SW 1271 (cell line): ENCODE data around the gene HNF1B.
"Not testable (repeated sequence)": the region's sequence is repeated elsewhere in the genome, so short reads cannot be mapped to it uniquely, and the experiment has no call there.

Source experiments
- DNase-seq, 2 experiments: peaks; one replicate each; lab custom pipeline; 2025; lab: John Stamatoyannopoulos, UW

The HNF1B gene

GRCh38 chr17:37701496-37701898 is 43.4 kb downstream of the HNF1B start:
- DNase-seq, result no peak

- no peak for DNase-seq
These were observed 44.0 kb downstream of the HNF1B start for GRCh38 chr17:37700881-37701280.

GRCh38 chr17:37699285-37699973 is 45.4 kb downstream of the HNF1B start:
- no peak for DNase-seq

- DNase-seq, result no peak
These were observed 46.0 kb downstream of the HNF1B start for GRCh38 chr17:37698911-37699255.

- no peak for DNase-seq
These were observed 46.5 kb downstream of the HNF1B start for GRCh38 chr17:37698132-37698910.

GRCh38 chr17:37697381-37697780 is 47.5 kb downstream of the HNF1B start:
- no peak for DNase-seq

- DNase-seq, result no peak
These were observed 48.5 kb downstream of the HNF1B start for GRCh38 chr17:37696366-37696765.

- no peak for DNase-seq
These were observed 49.1 kb downstream of the HNF1B start for GRCh38 chr17:37695726-37696125.

- DNase-seq, result no peak
These were observed 50.1 kb downstream of the HNF1B start for GRCh38 chr17:37694734-37695133.

- DNase-seq, result no peak
These were observed 51.5 kb downstream of the HNF1B start for GRCh38 chr17:37693328-37693727.

- no peak for DNase-seq
These were observed 53.1 kb downstream of the HNF1B start for GRCh38 chr17:37691807-37692206.

GRCh38 chr17:37689317-37689716 is 55.5 kb downstream of the HNF1B start:
- no peak for DNase-seq

- no peak for DNase-seq
These were observed 61.3 kb downstream of the HNF1B start for GRCh38 chr17:37683454-37683984.

GRCh38 chr17:37682007-37682406 is 62.9 kb downstream of the HNF1B start:
- DNase-seq, result no peak

GRCh38 chr17:37679995-37680394 is 64.9 kb downstream of the HNF1B start:
- not testable (repeated sequence) for DNase-seq

- no peak for DNase-seq
These were observed 66.8 kb downstream of the HNF1B start for GRCh38 chr17:37678036-37678435.

GRCh38 chr17:37677021-37677420 is 67.8 kb downstream of the HNF1B start:
- DNase-seq, result no peak

- no peak for DNase-seq
These were observed 68.5 kb downstream of the HNF1B start for GRCh38 chr17:37676115-37676925.

- DNase-seq, result no peak
These were observed 70.3 kb downstream of the HNF1B start for GRCh38 chr17:37674511-37674910.

- DNase-seq, result no peak
These were observed 71.5 kb downstream of the HNF1B start for GRCh38 chr17:37673386-37673785.

GRCh38 chr17:37672548-37673078 is 72.2 kb downstream of the HNF1B start:
- no peak for DNase-seq

- DNase-seq, result peak; percentile 45 to 69
These were observed 72.9 kb downstream of the HNF1B start for GRCh38 chr17:37671824-37672547.
